NCI-H2227 (cell line): Measurements from ENCODE around the gene MARCKS.

ENCODE experiments used
- DNase-seq: peaks from one replicate; lab custom pipeline; 2025; ENCODE audit not compliant: unreplicated experiment; lab: John Stamatoyannopoulos, UW

MARCKS gene, protein sequence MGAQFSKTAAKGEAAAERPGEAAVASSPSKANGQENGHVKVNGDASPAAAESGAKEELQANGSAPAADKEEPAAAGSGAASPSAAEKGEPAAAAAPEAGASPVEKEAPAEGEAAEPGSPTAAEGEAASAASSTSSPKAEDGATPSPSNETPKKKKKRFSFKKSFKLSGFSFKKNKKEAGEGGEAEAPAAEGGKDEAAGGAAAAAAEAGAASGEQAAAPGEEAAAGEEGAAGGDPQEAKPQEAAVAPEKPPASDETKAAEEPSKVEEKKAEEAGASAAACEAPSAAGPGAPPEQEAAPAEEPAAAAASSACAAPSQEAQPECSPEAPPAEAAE

DNA sequence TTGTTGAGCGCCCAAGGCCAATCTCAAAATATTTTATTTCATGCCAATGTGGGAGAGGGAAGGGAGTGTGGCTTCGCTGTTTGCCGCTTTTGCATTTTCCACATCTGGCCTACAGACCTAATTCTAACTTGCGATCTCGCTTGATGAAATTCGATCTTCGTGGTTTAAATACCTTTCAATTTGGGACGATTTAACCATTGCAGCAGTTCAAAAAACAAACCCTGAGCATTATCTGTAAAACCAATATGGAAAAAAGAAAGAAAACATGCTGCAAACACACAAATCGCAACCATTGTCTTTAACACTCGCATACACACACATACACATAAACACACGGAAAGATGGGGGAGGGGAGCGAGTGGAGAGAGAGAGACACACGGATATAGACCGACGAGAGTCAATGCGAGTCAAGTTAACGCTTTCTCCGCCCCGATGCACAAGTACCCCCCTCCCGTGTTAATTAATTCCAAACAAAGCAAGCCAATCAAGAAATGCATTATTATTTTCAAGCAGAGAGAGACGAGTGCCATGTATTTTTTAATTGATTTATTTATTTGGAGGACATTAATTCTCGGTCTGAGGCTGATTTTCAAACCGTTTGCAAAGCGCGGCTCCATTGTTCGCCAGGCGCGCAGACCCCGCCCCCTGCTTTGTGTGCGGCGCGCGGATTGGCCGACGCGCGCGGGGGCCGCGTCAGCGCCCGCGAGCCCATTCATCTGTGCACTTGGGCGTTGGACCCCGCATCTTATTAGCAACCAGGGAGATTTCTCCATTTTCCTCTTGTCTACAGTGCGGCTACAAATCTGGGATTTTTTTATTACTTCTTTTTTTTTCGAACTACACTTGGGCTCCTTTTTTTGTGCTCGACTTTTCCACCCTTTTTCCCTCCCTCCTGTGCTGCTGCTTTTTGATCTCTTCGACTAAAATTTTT lies at the start of gene MARCKS:
MARCKS (plus strand) TSS at position 721 of the 931 bp plus-strand sequence. CDS start 401 bp downstream, outside the sequence.
- DNase-seq, result peak; percentile 91

- no peak for DNase-seq
Observed at GRCh38 chr6:113809826-113810225, 47.3 kb upstream of the MARCKS start.

DNA sequence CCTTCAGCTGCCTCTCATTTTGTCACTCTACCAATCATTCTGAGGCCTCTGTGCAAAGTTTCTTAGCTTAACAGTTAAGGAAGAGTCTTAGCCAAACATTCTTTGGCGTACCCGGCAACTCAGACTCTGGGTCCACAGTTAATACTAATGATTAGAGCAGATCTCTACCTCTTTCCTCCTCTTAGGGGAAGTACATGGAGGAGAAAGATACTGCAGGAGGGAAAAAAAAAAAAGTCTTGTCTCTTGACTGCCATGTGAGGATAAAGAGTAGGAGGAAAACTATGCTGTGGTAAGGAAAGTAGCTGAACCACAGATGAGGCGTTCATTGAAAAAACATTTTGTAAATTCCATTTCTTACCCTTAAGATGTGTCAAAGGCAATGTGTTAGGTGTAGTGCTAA lies 44.0 kb upstream of the MARCKS start:
- DNase-seq, result no peak

- DNase-seq, result no peak
Observed at GRCh38 chr6:113818578-113818977, 38.6 kb upstream of the MARCKS start.

DNA sequence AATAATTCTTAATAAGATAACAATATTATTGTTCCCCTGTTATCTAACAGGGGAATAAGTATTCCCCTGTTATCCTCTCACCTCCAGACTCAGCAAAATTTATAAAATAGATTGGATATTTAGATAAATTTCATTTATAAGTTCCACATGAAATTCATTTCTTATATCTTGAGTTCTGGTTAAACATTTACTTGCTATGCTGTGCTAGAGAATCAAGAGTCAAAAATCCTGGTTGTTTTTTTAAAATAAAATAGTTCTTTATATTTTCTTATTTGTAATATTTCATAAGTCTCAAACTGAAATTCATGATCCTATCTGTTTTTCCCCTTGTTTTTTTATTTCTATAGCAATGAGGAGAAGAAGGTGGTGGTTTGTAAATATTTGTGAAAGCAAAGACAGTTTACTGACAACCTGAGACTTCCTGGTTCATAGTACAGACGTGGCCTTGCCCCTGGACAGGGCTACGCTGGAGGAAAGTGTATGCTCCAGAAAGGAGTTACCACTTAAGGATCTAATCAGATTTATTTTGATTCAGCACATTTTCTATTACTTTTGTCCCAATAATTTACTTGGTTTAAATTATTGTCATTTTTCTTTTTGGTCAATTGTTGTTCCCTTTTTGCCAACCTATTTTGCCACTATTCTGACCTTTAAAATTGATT lies 37.8 kb upstream of the MARCKS start:
- DNase-seq, result no peak

DNA sequence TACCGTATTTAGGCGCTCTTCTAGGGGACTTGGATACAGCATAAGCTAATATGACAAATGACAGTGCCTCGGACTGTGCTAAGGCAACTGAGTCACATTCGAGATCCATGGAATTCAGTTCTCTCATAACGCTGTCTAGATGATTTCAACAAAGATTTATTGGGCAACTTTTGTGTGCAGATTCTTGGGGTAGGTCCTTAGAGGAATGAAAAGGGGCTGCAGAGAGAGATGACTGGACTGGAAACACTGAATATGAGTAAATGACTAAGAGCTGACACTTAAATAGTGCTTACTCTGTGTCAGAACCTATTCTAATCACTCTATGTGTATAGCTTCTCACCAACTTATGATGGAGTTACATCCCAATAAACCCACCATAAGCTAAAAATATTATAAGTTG lies 36.4 kb upstream of the MARCKS start:
- no peak for DNase-seq

- DNase-seq, result no peak
Observed at GRCh38 chr6:113821445-113821844, 35.7 kb upstream of the MARCKS start.

DNA sequence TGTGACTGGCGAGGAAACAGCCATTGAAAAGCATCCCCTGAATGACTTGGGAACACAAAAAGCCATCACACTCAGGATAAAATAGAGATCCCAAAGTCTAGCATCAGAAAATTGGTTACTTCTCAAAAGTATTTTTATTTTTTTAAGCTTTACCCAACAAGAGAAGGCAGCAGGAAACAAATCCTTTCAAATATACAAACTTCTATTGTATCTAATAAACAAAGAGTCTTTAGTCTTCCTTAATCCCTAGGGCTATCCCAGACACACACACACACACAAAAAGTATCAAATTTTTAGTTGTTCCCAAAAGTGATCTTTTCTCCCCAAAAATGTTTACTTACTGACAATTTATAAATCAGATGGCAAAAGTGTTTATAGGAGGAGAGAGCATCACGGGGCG lies 33.2 kb upstream of the MARCKS start:
- no peak for DNase-seq

DNA sequence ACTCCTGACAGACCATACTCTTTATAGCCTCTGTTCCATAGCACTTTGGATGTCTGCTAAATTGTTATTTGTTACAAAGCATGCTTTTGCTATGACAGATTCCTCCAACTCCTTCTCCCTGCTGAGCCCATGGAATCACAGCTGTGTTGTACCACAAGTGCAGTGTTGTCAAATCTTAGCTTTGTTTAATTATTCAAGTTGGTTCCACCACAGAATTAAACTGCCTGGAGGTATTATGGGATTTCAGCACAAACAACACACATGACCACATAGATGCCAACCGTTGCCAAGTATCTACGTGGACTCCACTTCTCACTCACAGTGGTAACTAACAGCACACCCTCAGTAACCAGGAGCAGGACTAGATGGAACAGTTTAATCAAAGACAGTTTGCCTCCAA lies 32.7 kb upstream of the MARCKS start:
- no peak for DNase-seq

DNA sequence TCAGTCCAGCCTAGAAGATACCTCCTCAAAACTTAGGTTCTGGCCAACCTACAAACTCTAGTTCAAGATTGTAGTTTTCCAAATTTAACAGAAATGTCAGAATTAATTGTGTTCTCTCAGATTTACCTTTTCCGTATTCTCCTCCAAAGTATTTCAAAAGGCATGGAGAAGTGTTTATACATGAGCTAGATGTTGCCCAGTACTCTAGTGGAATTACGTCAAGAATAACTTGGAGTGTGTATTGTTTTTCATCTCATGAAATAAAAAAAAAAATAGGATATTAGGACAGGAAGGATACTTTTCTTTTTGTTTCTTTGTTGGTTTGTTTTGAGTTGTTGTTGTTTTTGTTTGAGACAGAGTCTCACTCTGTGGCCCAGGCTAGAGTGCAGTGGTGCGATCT lies 32.3 kb upstream of the MARCKS start:
- no peak for DNase-seq

GRCh38 chr6:113825781-113826180 lies 31.4 kb upstream of the MARCKS start:
- DNase-seq, result peak; percentile 34

- DNase-seq, result no peak
Observed at GRCh38 chr6:113828984-113829695, 28.0 kb upstream of the MARCKS start.

DNA sequence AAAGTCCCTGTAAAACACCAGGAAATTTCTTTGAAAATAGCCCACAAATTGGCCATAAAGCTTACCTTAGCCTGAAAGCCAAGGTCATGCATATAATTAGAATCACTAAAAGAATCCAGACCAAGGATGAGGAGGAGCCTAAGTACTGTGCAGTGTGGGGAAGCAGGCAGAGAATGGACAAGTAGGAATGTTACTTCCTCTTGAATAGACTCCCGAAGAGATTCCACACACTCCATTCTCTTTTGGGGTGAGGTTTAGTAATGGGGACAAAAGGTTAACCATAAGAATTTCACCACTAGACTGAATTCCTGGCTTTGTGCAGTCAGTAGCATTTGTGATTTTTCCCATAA lies 27.5 kb upstream of the MARCKS start:
- peak; percentile 21 for DNase-seq

GRCh38 chr6:113830140-113830539 lies 27.0 kb upstream of the MARCKS start:
- no peak for DNase-seq

- no peak for DNase-seq
Observed at GRCh38 chr6:113833537-113833936, 23.6 kb upstream of the MARCKS start.

DNA sequence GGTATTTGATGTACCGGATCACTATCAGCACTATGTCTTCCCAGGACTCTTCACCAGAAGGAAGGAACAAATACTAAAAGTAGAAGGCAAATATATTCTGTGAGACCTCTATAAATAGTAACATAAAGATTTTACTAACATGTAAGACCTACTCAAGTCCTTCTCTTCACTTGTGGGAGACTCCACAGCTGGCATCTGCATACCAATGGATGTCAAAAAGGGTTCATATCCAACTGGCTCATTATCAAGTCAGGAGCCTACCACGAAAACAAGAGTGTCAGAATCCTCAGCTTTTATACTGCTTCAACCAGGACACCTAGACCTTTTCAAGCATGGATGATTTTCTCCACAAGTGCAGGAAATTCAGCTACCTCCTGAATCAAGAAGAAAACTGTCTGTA lies 20.0 kb upstream of the MARCKS start:
- DNase-seq, result no peak

DNA sequence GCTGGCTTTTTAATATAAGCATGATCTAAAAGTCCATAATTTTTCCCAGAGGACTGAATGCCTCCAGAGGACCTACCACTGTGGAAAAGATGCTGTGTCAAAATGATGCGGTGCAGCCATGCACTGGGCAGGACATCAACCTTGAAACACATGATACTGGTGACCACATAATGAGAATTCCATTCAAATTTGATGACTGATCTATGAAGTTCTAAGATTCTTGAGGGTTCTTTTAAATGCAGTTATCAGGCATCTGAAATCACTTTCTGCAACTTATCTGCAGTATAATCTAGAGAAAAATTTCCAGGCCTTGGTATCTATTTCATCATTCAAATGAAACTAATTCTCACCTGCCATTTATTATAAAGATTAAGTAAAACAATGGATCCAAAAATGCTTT lies 15.0 kb upstream of the MARCKS start:
- DNase-seq, result no peak

DNA sequence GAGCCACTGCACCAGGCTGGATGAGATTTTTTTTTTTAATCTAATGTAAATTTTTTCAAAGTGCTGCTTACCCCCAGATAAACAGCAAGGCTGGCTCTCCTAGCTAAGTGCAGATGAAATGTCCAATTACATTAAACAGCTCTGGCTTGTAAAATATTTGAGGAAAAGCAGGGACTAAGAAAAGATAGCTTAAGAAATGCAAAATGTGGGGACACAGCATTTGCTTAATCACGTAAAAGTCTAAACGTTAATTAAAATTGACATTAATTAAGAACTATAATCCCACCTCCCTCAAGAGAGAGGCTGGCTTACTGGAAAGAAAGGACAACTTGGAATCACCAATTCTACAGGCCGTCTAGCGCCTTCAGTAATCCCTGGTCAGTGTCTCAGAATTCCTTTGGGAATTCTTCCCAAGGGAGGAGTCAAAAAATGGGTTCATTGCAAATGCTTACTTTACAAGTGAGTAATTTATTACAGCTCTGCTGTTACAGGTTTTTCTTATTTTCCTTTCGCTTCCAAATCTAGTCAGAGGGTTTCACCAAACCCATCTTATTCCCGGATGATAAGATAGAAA lies 13.6 kb upstream of the MARCKS start:
- no peak for DNase-seq

GRCh38 chr6:113846577-113846976 lies 10.6 kb upstream of the MARCKS start:
- no peak for DNase-seq

DNA sequence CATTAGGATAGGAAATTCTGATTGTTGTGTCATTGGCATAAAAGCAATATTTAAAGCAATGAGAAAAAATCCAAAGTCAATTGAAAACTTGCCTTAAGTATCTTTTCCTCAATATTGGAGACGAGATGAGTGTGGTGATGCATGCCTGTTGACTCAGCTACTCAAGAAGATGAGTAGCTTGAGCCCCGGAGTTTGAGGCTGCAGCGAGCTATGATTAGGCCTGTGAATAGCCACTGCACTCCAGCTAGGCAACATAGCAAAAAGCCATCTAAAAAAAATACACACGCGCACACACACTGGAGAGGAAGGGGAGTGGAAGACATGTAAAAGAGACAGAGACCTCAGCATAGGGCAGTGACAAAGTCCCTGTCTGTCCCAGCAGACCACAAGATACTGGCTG lies 9.7 kb upstream of the MARCKS start:
- peak; percentile 61 for DNase-seq

GRCh38 chr6:113848280-113848679 lies 8.9 kb upstream of the MARCKS start:
- no peak for DNase-seq
